Testis (tissue), 3 donors: ENCODE measurements around the gene ADAM15. TPM values are rescaled to one million over a fixed set of nuclear protein-coding genes. Genes with fewer than 3 reads are reported as not detected.

Experiments used
- DNase-seq: peaks from one replicate; pipeline ENCODE4 v3.0.0-alpha.2; 2019
- H3K27ac ChIP-seq, 2 donors: fragments of 200-600 bp; sonication (generic); one replicate each; pipeline ENCODE4 v1.5.1; 2019
- H3K27me3 ChIP-seq: fragments of 200-600 bp; sonication (generic); one replicate; pipeline ENCODE4 v1.5.1; 2019
- H3K36me3 ChIP-seq: fragments of 200-600 bp; sonication (generic); one replicate; pipeline ENCODE4 v1.5.1; 2017; ENCODE audit warnings: low read depth; ENCODE audit errors: missing control alignments
- H3K4me1 ChIP-seq: fragments of 200-600 bp; sonication (generic); one replicate; pipeline ENCODE4 v1.5.1; 2019
- H3K4me3 ChIP-seq, 2 donors: fragments of 200-600 bp; sonication (generic); one replicate each; pipeline ENCODE4 v1.5.1; 2017 to 2019
- H3K9me3 ChIP-seq: fragments of 200-600 bp; sonication (generic); one replicate; pipeline ENCODE4 v1.5.1; 2017
- POLR2A ChIP-seq: fragments of 450-650 bp; IDR thresholded peaks from one replicate; pipeline ENCODE4 v1.6.1; 2017; ENCODE audit warnings: antibody characterized with exemption, mild to moderate bottlenecking, moderate library complexity
- WGBS, 2 donors: methylation state at CpG; one replicate each; pipeline ENCODE4 v1.1.5; 2018; 5-methylcytosine and 5-hydroxymethylcytosine counted together
- intact Hi-C: fragments of 100-400 bp; cut with DNase I; formaldehyde crosslinking; loops from one replicate; pipeline ENCODE4 v1.15.1; 2023; ENCODE audit warnings: low total_unique reads
- polyA plus RNA-seq: library from polyadenylated mRNA; stranded (reverse); fragments of 350-450 nt; fragmentation: Illumina TruSeq; extraction: RNeasy Lipid Tissue Mini Kit (QIAGEN cat#74804); gene quantifications from one replicate; pipeline ENCODE4 v1.2.3, GENCODE V29; 2014; ENCODE audit warnings: low read depth, low replicate concordance; ENCODE audit not compliant: insufficient read depth
- total RNA-seq, 2 donors: library from RNA; depleted of rRNA; stranded (reverse); fragments of >200 nt; gene quantifications; one replicate each; pipeline ENCODE4 v1.2.3, GENCODE V29; 2016
- TF ChIP-seq, protein P1 (sequence below), 3 experiments: fragments of 450-650 bp in 2 of 3; fragments of 200-600 bp in 1 of 3; sonication (generic) in 1 of 3; IDR thresholded peaks; one replicate each; pipeline ENCODE4 v1.5.1; 2016 to 2019; ENCODE audit warnings: antibody characterized with exemption in 3 of 3, mild to moderate bottlenecking in 2 of 3, moderate library complexity in 1 of 3

Gene ADAM15
- total and polyA plus RNA-seq, 3 donors from 2014 or later: 30.7 to 42.6 (median 34.5) TPM

- Histone ChIP-seq H3K9me3 (no peaks in the 10 kb centered on the region), H3K4me3 (no peak overlapping the region), H3K4me1 (peaks cover 21% of the 10 kb centered on the region), H3K27ac (no peak overlapping the region), H3K27me3 (no peaks in the 10 kb centered on the region), H3K36me3 (no peaks in the 10 kb centered on the region)
- DNase-seq: no peak
- TF ChIP-seq, protein P1, sequence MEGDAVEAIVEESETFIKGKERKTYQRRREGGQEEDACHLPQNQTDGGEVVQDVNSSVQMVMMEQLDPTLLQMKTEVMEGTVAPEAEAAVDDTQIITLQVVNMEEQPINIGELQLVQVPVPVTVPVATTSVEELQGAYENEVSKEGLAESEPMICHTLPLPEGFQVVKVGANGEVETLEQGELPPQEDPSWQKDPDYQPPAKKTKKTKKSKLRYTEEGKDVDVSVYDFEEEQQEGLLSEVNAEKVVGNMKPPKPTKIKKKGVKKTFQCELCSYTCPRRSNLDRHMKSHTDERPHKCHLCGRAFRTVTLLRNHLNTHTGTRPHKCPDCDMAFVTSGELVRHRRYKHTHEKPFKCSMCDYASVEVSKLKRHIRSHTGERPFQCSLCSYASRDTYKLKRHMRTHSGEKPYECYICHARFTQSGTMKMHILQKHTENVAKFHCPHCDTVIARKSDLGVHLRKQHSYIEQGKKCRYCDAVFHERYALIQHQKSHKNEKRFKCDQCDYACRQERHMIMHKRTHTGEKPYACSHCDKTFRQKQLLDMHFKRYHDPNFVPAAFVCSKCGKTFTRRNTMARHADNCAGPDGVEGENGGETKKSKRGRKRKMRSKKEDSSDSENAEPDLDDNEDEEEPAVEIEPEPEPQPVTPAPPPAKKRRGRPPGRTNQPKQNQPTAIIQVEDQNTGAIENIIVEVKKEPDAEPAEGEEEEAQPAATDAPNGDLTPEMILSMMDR (IDR thresholded peaks at IDR 0.05): no peak
- TF ChIP-seq POLR2A: no peak
- WGBS, 2 donors: 53 to 58% methylated on average over 7 to 8 of the region's 8 CpGs
- intact Hi-C loops: no loop called here
Measured at GRCh38 chr1:155086856-155087535, 35.9 kb downstream of the ADAM15 start.

DNA sequence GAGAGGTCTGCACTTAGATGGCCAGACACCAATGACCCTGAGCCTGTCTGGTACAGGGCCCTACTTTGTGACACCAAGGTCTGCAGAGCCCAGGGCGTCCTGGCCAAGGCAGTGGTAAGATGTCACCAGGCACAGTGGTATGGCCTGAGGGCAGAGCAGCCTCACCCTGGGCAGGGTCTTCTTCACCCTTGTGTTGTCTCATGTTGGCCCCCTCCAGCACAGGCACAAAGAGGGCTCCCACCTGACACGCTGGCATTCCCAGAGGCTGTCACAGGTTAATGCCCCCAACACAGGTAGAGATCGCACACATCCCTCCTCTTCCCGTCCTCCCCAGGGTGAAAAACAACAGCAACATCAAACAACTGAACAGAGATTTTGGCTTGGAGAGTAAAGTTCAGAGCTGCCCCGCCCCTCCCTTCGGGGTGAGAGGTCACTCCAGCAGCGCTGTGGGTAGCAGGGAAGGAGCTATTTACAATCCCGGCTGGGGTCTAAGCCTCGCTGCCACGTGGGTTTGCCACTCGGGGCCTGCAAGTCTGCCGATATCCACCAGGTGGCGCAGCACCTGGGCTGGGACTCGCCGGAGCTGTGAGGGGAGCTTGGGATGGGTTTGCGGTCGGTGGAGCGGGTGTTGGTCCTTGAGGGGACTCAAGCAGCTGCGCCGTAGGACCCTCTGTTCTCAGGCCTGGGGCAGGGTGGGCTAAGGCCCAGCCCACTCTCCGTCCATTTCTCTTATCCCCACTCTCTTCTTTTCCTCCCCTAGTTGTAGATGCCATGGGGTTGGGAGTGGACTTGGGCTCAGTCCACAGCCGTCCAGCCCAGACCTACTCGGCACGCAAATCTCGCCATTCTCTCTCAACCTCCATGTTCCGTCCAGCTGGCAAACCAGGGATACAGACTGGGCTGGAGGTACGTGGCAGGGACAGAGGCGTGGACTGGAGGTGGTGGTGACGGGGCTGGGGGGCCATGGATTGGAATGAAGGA, 40.2 kb downstream of the ADAM15 start:
- H3K4me1 ChIP-seq: peaks cover 14% of the 10 kb centered on the region
- no peaks in the 10 kb centered on the region for H3K27me3 ChIP-seq
- H3K36me3 ChIP-seq: no peaks in the 10 kb centered on the region
- no peaks in the 10 kb centered on the region for H3K9me3 ChIP-seq
- peak; percentile 86 for DNase-seq
- TF ChIP-seq, protein P1 (IDR thresholded peaks at IDR 0.05): peak; percentile 94 to 99 (median 98)
- TF ChIP-seq POLR2A: no peak
- intact Hi-C loops: loop anchor here (5.0 kb wide), 1 partner anchor 76 kb away; no protein-coding TSS in a partner anchor
- H3K4me3 ChIP-seq: no peak overlapping the region
- WGBS, 2 donors: 19 to 21% methylated on average over 19 to 29 of the region's 29 CpGs
- H3K27ac ChIP-seq: no peak overlapping the region

- Histone ChIP-seq H3K27me3 (no peaks in the 10 kb centered on the region), H3K27ac (no peak overlapping the region), H3K9me3 (no peaks in the 10 kb centered on the region), H3K4me3 (no peak overlapping the region), H3K4me1 (peaks cover 8% of the 10 kb centered on the region), H3K36me3 (no peaks in the 10 kb centered on the region)
- TF ChIP-seq, protein P1 (IDR thresholded peaks at IDR 0.05): no peak
- TF ChIP-seq POLR2A: no peak
- WGBS, 2 donors: 72 to 78% methylated on average over 4 to 6 of the region's 6 CpGs
- intact Hi-C loops: loop anchor here (5.0 kb wide), 1 partner anchor 75 kb away; no protein-coding TSS in a partner anchor
- DNase-seq: no peak
Measured at GRCh38 chr1:155092131-155092530, 41.0 kb downstream of the ADAM15 start.

GRCh38 chr1:155092641-155093040, 41.5 kb downstream of the ADAM15 start:
- WGBS, 2 donors: 89 to 93% methylated on average over 11 to 12 of the region's 12 CpGs
- intact Hi-C loops: loop anchor here (5.0 kb wide), 1 partner anchor 75 kb away; no protein-coding TSS in a partner anchor
- Histone ChIP-seq H3K27me3 (no peaks in the 10 kb centered on the region), H3K36me3 (no peaks in the 10 kb centered on the region), H3K27ac (no peak overlapping the region), H3K4me1 (peaks cover 8% of the 10 kb centered on the region), H3K9me3 (no peaks in the 10 kb centered on the region), H3K4me3 (no peak overlapping the region)
- TF ChIP-seq, protein P1 (IDR thresholded peaks at IDR 0.05): no peak
- TF ChIP-seq POLR2A: no peak
- DNase-seq: no peak
